ENCODE measurements around the gene ARFIP1.
"Not testable (repeated sequence)": the region's sequence is repeated elsewhere in the genome, so short reads cannot be mapped to it uniquely, and the experiment has no call there.

ARFIP1 gene

GRCh38 chr4:152785639-152786615 is 6.2 kb downstream of the ARFIP1 start:
- DNase-seq: no peak

GRCh38 chr4:152786627-152787026 is 6.9 kb downstream of the ARFIP1 start:
- no peak for DNase-seq

GRCh38 chr4:152795891-152796290 is 16.1 kb downstream of the ARFIP1 start:
- DNase-seq: no peak

GRCh38 chr4:152803541-152803940 is 23.8 kb downstream of the ARFIP1 start:
- no peak for DNase-seq

- DNase-seq: no peak
Observed at GRCh38 chr4:152805071-152805650, 25.4 kb downstream of the ARFIP1 start.

- no peak for DNase-seq
Observed at GRCh38 chr4:152805818-152806217, 26.1 kb downstream of the ARFIP1 start.

- no peak for DNase-seq
Observed at GRCh38 chr4:152806501-152807125, 26.9 kb downstream of the ARFIP1 start.

GRCh38 chr4:152807294-152807829 is 27.6 kb downstream of the ARFIP1 start:
- no peak for DNase-seq

GRCh38 chr4:152808670-152809069 is 28.9 kb downstream of the ARFIP1 start:
- no peak for DNase-seq

GRCh38 chr4:152810715-152811287 is 31.0 kb downstream of the ARFIP1 start:
- no peak for DNase-seq

GRCh38 chr4:152815078-152815477 is 35.3 kb downstream of the ARFIP1 start:
- no peak for DNase-seq

- no peak for DNase-seq
Observed at GRCh38 chr4:152817331-152817730, 37.6 kb downstream of the ARFIP1 start.

GRCh38 chr4:152819026-152819645 is 39.4 kb downstream of the ARFIP1 start:
- no peak for DNase-seq

- no peak for DNase-seq
Observed at GRCh38 chr4:152820073-152820472, 40.3 kb downstream of the ARFIP1 start.

- no peak for DNase-seq
Observed at GRCh38 chr4:152822323-152822722, 42.6 kb downstream of the ARFIP1 start.

- DNase-seq: no peak
Observed at GRCh38 chr4:152824561-152824960, 44.8 kb downstream of the ARFIP1 start.

GRCh38 chr4:152825336-152825735 is 45.6 kb downstream of the ARFIP1 start:
- DNase-seq: no peak

- no peak for DNase-seq
Observed at GRCh38 chr4:152828122-152828521, 48.4 kb downstream of the ARFIP1 start.

GRCh38 chr4:152831416-152831815 is 51.7 kb downstream of the ARFIP1 start:
- DNase-seq: no peak

- DNase-seq: no peak
Observed at GRCh38 chr4:152836936-152837335, 57.2 kb downstream of the ARFIP1 start.

GRCh38 chr4:152839729-152840128 is 60.0 kb downstream of the ARFIP1 start:
- DNase-seq: not testable (repeated sequence)

- no peak for DNase-seq
Observed at GRCh38 chr4:152843481-152844090, 63.8 kb downstream of the ARFIP1 start.
